Measurements from ENCODE around the gene CIAO3.

The CIAO3 gene

DNA sequence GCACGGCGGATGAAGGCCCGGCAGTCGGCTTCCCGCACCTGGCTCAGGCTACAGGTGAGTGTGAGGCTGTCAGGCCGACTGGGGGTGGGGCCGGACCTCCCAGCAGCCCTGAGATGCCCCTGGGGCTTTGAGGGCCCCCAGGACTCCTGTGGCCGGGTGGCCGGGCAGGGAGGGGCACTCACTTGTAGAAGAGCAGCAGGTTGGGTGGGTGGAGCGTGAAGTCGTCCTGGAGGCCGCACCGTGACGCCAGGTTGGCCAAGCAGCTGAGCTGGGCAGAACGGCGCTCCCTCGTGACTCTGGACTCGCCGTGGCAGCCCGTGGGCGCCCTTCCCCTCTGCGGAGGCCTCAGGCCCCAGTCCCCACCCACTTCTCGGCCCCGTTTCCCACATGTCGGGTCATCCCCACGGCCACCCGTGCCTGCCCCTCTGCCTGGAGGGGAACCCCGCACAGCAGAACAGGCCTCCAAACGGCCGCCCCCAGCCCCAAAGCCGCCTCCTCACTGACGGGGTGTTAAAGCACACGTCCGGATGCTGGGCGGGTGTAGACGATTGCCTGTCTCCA lies 34.5 kb upstream of the CIAO3 start:
- no peak for DNase-seq

DNA sequence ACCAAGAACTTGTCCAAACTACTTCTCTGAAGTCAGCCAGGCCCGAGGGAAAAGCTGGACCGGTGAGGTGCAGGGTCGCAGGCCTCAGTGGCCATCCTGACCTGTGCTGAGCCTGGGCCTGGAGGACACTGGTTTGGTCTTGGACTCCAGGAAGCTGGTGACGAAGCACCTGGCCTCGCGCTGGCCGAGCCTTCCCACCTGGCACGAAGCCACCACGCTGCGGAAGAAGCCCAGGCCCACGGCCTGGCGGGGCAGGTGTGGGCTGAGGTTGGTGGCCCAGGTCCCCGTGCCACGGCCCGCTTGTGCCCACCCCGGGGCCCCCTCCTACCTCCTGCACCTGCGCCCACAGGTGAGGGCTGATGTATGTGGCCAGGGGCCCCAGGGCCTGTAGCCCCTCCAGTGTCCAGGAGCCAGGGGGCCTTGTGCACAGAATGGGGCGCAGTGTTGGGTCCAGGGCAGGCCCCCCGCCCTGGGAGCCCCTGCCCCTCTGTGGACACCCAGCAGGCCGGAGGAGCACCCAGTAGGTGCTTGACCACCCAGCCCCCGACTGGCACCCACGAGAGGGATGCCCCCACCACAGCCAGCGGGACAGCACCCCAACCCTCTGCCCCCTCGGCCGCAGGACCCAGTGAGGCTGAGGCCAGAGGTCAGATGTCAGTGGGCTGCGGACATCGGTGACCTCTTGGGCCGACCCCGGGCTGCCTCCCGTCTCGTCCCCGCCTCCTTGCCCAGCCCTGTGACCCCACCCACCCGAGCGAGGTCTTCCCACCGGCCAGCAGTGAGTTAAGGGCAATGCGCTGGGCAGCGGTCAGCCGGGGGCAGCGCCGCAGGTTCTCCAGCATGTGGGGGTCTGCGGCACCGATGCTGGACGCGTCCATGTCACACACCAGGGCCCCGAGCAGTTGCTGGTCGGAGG lies 33.5 kb upstream of the CIAO3 start:
- no peak for DNase-seq

- DNase-seq = no peak
Measured at GRCh38 chr16:772959-773358, 32.2 kb upstream of the CIAO3 start.

GRCh38 chr16:770411-770810 lies 29.6 kb upstream of the CIAO3 start:
- no peak for DNase-seq

- no peak for DNase-seq
Measured at GRCh38 chr16:769934-770333, 29.1 kb upstream of the CIAO3 start.

DNA sequence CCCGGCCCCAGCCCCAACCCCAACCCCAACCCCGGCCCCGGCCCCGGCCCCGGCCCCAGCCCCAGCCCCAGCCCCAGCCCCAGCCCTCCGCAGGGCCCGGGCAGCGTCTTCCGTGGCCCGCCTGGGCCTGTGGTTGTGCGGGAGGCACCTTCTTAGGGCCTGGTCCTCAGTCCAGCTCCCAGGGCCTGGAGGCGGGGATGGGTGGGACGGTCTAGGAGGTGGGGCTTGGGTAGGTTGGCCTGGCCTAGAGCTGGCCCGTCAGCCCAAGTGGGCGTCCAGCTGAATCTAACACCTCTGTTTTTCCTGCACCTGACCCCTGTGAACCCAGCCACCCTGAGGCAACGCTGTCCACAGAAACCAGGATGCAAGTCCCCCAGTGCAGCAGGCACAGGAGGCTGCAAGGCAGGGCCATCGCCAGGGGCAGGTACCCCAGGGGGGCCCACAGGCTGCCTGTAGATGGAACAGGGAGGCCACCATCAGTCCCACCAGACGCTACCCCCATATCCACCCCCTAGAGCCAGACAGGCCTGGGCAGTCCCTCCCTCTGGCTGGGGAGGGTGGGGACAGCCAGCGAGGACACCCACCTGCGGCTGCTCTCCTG lies 28.5 kb upstream of the CIAO3 start:
- no peak for DNase-seq

DNA sequence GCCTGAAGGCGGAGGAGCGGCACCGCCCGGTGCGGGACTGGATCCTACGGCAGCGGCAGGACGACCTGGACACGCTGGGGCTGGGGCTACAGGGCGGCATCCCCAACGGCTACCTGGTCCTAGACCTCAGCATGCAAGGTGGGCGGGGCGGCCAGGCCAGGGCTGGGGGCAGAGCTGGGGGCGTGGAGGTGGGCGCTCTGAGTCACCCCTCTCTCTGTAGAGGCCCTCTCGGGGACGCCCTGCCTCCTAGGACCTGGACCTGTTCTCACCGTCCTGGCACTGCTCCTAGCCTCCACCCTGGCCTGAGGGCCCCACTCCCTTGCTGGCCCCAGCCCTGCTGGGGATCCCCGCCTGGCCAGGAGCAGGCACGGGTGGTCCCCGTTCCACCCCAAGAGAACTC lies 27.6 kb upstream of the CIAO3 start:
- DNase-seq = no peak

DNA sequence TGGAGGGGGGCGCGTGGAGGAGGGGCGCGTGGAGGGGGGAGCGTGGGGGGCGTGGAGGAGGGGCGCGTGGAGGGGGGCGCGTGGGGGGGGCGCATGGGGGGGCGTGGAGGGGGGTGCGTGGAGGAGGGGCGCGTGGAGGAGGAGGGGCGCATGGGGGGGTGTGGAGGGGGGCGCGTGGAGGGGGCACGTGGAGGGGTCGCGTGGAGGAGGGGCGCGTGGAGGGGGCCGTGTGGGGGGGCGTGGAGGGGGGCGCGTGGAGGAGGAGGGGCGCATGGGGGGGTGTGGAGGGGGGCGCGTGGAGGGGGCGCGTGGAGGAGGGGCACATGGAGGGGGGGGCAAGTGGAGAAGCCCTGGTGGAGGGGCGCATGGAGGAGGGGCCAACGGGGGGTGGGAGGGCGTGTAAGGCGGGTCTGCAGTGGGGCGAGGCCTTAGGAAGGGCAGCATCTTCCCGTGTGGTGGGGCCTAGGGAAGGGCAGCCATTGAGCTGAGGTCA lies 27.0 kb upstream of the CIAO3 start:
- no peak for DNase-seq

GRCh38 chr16:766820-767640 lies 26.2 kb upstream of the CIAO3 start:
- DNase-seq = no peak

GRCh38 chr16:766008-766819 lies 25.4 kb upstream of the CIAO3 start:
- no peak for DNase-seq

- no peak for DNase-seq
Measured at GRCh38 chr16:765488-765865, 24.7 kb upstream of the CIAO3 start.

- DNase-seq = no peak
Measured at GRCh38 chr16:764848-765487, 24.2 kb upstream of the CIAO3 start.

GRCh38 chr16:764184-764750 lies 23.5 kb upstream of the CIAO3 start:
- no peak for DNase-seq

GRCh38 chr16:763369-764183 lies 22.8 kb upstream of the CIAO3 start:
- no peak for DNase-seq

DNA sequence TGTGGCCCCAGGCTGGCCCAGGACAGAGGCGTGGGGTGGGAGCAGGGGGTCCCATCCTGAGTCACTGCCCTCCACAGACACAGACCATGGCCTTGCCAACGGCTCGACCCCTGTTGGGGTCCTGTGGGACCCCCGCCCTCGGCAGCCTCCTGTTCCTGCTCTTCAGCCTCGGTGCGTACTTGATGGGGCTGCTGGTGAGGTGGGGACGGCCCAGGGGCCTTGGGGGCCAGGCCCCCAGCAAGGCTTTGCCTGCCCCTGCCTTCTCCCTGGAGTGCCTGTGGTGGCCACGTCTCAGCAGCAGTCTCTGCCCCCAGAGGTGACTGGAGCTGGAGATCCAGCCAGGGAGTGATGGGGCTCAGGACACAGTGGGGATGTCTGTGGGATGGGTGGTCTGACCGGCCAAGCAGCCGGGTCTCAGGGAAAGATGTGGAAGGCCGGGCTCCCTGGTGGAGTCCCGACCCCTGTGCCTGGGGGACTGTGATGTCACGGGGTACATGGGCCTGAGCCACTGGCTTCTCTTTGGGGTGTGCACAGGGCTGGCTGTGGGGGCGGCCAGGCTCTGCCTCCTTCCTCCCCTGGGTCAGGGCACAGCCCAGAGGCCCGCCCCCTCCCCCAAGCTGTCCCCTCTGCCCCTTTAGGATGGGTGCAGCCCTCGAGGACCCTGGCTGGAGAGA lies 21.9 kb upstream of the CIAO3 start:
- no peak for DNase-seq

GRCh38 chr16:761625-762513 lies 21.1 kb upstream of the CIAO3 start:
- no peak for DNase-seq

DNA sequence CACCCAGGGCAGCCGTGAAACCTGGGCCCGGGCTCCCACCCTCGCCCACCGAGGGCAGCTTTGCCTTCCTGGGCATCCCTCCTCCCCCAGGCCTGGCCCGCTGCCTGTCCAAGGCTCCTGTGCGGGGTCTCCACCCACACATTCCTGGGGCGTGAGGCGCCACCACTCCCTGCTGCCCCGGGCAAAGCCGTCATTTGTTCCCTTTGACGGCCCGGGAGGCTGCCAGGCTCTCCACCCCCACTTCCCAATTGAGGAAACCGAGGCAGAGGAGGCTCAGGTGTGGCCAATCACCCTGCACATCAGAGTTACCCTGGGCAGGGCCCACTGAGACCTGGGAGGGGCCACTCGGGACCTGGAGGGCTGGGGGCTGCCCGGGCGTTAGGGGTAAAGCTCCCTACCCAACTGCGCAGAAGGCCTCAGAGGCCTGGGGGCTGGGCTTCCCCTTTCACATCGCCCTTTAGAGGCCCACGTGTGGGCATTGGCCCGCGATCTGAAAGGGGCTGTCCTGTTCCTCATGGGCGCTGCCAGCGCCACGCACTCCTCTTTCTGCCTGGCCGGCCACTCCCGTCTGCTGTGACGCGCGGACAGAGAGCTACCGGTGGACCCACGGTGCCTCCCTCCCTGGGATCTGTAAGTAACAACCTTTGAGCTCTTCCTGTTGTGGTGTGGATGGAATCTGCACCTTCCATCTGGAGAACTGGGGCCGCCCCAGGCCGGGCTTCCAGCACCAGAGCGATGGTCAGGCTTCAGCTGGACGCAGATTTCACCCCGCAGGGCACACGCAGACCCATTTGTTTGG lies 19.9 kb upstream of the CIAO3 start, which contains the start of gene MSLN:
Gene MSLN, plus strand, starts transcription at position 190 of the 799 bp plus-strand sequence. CDS start 1,947 bp downstream, outside the sequence.
- no peak for DNase-seq

GRCh38 chr16:760065-760464 lies 19.3 kb upstream of the CIAO3 start:
- DNase-seq = no peak

All from NCI-H1694 treated with DMSO at 0.1 percent for 48 hours (cell line).